ENCODE measurements around the gene TMEM131. TPM values are rescaled to one million over a fixed set of nuclear protein-coding genes. Genes with fewer than 3 reads are reported as not detected.

Gene TMEM131
- total and polyA plus RNA-seq, 2 experiments from 2014 or later: 9.2 to 22.7 TPM

- no peak overlapping the region for H3K4me3 ChIP-seq
- H3K27me3 Mint-ChIP-seq (ENCODE audit: insufficient read depth, low read depth, poor library complexity): no peaks in the 10 kb centered on the region
- peaks cover 13% of the 10 kb centered on the region; the same call in 2 of the 3 replicates for H3K4me1 Mint-ChIP-seq
- no peaks in the 10 kb centered on the region for H3K27me3 ChIP-seq (ENCODE audit: insufficient read depth)
- H3K36me3 Mint-ChIP-seq (ENCODE audit: low read depth): peaks cover 21% of the 10 kb centered on the region
- DNase-seq (ENCODE audit: low spot score) (no peak), ATAC-seq (no peak)
- H3K27ac Mint-ChIP-seq: no peak overlapping the region
- H3K4me3 Mint-ChIP-seq: no peak overlapping the region
- no peaks in the 10 kb centered on the region for H3K36me3 ChIP-seq (ENCODE audit: insufficient read depth)
- peaks cover 79% of the 10 kb centered on the region for H3K79me2 ChIP-seq (replicated peaks; ENCODE audit: insufficient read depth)
- H3K9me2 ChIP-seq (ENCODE audit: insufficient read depth): no peaks in the 10 kb centered on the region
- no peak overlapping the region for H3K4me2 ChIP-seq
- TF ChIP-seq STAT1 (IDR thresholded peaks at IDR 0.05; ENCODE audit: unreplicated experiment): no peak
- TF ChIP-seq REST (IDR thresholded peaks at IDR 0.05; ENCODE audit: unreplicated experiment): no peak
- no peak for TF ChIP-seq ZNF114 (CRISPR knock-in tag; IDR thresholded peaks at IDR 0.05)
- TF ChIP-seq NANOG (IDR thresholded peaks at IDR 0.05; ENCODE audit: borderline replicate concordance): no peak
- TF ChIP-seq POLR2AphosphoS5 (IDR thresholded peaks at IDR 0.05; ENCODE audit: low read depth): no peak
- no peak for TF ChIP-seq CTCF (conservative IDR thresholded peaks at IDR 0.05; ENCODE audit: low read depth in 2 of 2)
- no peak for TF ChIP-seq EZH2 (IDR thresholded peaks at IDR 0.05; ENCODE audit: low read depth, unreplicated experiment)
- no peak for TF ChIP-seq ZNF462 (CRISPR knock-in tag; IDR thresholded peaks at IDR 0.05)
- no peak for TF ChIP-seq ETS1 (IDR thresholded peaks at IDR 0.05)
- H2AFZ ChIP-seq: no peak overlapping the region
- no peak overlapping the region for H3K27ac ChIP-seq (ENCODE audit: low read depth)
- H3K4me1 ChIP-seq (ENCODE audit: insufficient read depth): peaks cover 14% of the 10 kb centered on the region
- H3F3A ChIP-seq (replicated peaks; ENCODE audit: low read depth): no peaks in the 10 kb centered on the region
- H4K20me1 ChIP-seq (replicated peaks; ENCODE audit: insufficient read depth): no peaks in the 10 kb centered on the region; the same call in 1 of the 2 replicates
- peaks cover 12% of the 10 kb centered on the region for H3K9me3 Mint-ChIP-seq
Observed at GRCh38 chr2:97981961-97982360, 13.8 kb downstream of the TMEM131 start.
